HG02763 (cell line): ENCODE data around the gene MCC.
"Not testable (repeated sequence)": the region's sequence is repeated elsewhere in the genome, so short reads cannot be mapped to it uniquely, and the experiment has no call there.

Source experiments
- ATAC-seq: cut with Tn5 transposase; IDR thresholded peaks from one replicate; pipeline ENCODE4 v1.9.1; 2021; ENCODE audit warnings: mild to moderate bottlenecking, moderate library complexity; ENCODE audit not compliant: unreplicated experiment

Gene MCC

DNA sequence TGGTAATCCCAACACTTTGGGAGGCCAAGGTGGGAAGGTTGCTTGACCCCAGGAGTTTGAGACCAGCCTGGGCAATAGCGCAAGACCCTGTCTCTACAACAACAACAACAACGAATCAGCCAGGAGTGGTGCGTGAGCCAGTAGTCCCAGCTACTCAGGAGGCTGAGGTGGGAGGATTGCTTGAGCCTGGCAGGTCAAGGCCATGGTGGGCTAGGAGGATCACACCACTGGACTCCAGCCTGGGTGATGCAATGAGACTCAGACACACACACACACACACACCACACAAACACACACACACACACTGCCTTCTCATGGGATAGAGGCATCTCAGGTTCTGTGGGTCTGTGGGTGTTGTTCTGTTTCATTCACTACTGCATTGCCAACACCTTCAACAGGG lies 396.6 kb downstream of the MCC start:
- no peak for ATAC-seq

DNA sequence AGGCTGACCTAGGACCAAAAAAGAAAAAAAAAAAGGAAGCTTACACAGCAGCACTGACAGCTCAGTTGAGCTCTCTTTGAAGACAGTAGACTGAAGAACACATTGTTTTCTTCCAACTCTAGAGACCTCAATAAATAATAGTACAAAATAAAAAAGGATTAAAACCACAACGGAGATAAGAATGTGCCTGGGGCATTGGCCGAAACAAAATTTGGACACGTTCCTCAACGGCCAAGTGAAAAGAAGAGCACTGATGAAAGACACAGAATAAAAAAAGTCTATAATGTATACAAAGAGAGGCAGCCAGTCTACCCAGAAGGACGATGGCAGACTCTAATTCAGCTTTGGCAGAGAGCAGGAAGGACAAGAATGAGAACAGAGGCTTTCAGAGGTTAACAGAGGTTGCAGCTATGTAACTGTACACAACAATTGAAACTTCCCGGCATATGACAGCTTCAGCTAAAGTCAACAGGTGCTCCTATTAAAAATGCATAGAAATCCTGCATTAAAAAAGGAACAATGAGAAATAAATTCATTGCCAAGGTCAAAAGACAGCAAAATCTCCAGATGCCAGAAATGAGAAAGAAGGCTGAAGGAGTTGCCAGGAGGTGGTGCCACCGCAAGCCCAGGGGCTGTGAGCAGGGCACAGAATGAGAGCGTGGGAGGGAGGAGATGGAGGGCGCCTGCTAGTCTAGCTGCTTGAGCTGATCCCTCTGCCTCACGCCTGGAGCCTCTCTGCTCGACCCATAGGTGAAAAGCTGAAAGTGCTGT lies 397.7 kb downstream of the MCC start:
- ATAC-seq: no peak

DNA sequence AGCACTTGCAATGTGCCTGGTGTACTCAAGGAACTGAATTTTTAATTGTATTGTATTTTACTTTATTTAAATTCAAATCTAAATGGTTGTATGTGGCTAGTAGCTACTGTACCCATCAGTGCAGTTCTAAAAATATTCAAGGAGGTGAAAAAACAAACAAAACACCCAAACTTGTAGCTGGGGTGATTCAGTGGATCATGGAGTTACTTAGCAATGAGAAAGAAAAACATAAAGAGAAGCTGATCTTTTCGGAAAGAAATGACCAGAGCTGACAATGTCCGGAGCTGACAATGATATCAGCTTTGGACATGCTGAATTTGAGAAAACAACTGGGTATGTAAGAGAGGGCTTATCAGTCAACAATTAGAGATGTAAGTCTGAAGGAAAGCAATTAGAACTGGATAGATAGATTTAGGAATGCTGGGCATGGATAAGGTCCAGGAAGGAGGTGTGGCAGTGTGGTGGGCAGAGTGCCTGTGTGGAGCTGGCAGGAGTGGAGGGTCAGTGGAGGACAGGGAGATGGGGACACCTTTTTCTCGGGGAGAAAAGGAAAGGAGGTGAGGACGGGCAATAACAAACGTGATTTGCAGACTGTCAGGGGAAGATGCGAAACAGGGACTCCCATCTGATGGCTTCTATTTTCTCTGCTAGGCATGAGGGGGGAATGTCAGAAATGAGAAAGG lies 398.5 kb downstream of the MCC start:
- ATAC-seq: no peak

DNA sequence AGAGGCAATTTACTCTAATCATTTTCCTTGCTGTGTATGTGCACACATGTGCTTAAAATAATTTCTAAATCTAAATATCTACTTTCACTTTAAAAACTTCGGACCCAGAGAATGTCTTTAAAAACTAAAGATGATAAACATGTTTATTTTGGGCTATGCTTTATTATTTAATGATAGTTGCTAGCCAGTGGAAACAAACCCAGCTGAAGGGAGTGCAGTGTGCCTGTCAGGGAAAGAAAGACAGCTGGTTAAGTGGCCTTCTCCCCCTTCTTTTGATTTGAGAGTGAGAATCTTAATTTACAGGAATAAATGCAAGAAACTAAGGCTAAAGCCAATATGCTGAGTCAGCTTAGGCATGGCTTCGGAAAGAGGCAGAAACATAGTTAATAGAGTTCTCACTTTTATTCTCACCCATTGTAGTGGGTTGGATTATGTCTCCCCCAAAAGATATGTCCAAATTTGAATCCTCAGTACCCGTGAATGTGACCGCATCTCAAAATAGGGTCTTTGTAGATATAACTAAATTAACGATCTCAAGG lies 400.2 kb downstream of the MCC start:
- no peak for ATAC-seq

DNA sequence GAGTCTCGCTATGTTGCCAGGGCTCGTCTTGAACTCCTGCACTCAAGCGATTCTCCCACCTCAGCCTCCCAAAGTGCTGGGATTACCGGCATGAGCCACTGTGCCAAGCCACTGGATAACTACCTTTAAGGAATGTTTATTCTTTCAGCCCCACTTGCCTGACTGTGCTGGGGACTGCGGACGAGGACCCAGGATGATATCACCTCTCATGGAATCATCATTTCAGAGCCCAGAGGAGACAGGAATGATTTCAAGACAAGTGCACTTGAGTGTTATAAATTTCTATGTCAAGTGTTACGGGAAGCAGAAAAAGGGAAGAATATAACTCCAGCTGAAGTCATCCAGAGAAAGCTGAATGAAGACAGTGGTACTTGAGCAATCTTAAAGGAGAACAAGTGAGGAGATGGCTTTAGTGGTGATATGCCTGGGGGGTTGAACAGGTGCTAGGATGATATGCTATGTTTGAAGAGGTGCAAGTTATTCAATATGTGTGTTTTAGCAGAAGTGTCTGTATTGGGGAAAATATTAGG lies 402.3 kb downstream of the MCC start:
- ATAC-seq: no peak

DNA sequence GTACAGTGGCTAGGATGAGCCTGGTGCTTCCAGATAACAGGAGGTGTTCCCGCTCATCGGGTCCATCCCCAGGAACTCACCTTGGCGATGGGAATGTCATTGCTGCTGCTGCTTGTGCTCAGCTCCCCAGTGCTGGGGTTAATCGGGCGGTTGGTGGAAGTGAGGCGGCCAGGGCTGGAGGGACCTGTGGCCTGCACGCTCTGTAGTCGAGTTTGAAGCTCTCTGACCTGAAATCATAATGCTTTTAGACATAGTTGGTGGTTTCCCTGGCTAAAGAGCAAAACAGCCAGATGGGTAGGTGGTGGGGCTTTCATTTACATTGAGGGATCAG lies 403.2 kb downstream of the MCC start:
- no peak for ATAC-seq

DNA sequence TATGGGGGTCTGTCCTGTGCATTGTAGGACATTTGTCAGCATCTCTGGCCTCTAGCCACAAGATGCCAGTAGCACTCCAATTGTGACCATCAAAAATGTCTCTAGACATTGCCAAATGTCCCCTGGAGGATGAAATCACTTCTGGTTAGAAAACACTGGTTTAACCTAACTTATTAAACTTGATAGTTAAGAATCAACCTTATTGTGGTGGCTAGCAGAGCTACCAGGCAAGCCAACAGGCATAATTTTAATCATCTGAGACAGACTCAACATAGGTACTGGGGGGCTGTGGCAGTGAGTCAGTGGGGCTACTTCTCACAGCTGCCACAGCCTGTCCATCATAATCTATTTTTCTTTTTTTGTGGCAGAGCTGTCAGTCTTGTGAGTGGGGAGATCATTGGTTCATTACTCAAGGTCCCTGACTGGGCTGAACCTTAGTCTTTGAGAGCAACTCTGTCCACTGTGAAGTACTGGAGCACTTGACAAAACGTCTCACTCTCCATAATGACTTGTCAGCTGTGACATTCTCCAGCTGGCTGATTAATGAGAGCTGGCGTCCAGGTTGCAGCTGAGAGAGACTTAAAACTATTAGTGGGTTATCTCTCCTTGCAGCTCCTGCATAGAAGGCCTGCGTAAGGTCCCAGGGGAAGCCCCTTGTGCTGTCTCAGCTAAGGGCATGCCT lies 403.7 kb downstream of the MCC start:
- ATAC-seq: no peak

DNA sequence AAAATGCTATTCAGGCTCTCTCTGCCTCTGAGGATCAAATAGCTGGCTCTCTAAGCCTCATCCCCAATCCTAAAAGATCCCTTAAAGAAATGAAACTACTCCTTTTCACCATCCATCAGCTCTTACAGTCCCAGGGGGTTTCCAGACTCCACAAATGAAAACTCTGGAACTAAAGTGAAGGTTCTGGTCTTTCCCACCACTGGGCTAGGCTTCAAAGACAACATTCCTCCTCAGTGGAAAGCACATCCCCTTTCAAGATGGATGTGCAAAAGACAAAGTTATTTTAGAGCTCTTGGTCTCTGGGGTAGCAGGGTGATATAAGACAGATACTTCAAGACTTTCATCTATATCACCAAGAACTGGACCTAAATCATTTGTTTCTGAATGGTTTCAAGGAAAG lies 404.8 kb downstream of the MCC start:
- no peak for ATAC-seq

DNA sequence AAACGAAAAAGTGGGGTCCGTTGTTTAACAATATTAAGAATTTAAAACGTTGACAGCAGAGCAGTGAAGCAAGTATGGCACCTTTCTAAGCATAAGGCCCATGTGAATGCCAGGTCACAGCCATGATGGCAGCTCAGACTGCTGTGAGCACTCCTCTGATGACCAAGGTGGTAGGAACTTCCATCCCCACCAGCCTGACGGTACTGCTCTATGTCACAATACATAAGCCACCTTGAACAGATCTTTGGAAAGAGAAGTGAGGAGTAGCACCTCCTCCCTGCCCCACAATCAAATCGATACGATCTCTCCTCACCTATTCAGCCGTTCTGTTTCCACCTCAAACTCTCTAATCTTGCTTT lies 405.7 kb downstream of the MCC start:
- ATAC-seq: no peak

DNA sequence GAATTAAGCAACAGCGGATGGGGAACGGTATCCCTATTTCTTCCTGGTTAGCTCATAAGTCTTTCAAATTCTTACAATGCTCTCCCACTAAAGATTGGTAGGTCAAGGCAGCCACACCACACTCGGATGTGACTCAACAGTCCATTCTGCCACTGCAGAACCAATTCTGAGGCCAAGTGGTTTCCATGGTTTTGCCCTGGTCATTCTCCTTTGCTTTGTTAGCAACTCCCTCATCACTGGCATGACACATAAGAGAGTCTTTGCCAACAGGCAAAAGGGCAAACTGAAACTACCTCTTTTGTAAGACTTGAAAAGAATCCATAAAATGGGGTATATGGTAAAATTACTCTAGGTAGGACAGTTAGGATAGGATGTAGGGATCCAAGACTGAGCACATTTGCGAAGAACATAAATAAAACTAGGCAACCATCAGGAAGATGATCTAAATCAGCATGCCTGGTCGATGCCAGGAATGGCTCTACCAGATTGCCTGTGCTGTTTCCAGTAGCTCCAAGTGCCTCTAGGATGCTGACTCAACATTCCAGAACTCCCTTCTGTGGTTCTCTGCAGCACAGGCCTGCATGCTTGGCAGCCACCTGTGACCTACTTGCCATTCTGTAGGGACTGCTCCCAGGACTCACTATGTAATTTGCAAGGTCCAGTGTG lies 406.2 kb downstream of the MCC start:
- ATAC-seq: no peak

DNA sequence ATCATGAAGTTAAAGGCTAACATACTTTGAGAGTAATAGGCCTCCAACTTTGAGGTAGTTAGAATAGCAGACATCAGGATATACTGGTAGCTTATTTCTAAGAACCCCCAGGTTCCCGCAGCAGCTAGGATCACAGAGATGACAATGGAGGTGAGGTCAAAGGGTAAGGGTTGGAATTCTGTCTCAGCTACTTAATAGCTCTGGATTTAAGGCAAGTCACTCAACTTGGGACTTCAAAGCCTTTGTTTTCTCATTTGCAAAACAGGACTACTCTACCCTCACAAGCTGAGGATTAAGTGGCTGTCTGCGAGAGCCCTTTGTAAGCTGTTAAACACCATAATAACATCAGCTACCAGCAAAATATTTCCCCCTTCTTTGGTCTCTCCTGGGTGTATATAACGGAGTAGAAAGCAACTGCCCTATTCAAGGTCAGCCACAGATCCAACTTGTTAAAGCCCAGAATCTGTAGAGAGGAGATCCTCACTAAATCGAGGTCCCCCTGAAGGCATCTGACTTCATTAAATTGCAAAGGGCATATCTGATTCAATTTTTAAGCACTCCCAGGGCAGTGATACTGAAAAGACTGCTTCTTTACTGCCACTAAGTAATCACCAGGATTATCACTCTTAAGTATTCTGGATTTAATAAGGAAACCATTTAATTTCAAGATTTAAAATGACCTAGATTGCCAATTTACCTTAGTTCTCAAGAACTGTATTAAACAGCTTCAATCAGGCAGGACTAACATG lies 407.0 kb downstream of the MCC start:
- no peak for ATAC-seq

DNA sequence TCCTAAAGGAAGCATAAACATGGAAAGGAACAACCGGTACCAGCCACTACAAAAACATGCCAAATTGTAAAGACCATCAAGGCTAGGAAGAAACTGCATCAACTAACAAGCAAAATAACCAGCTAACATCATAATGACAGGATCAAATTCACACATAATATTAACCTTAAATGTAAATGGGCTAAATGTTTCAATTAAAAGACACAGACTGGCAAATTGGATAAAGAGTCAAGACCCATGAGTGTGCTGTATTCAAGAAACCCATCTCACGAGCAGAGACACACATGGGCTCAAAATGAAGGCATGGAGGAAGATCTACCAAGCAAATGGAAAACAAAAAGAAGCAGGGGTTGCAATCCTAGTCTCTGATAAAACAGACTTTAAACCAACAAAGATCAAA lies 411.6 kb downstream of the MCC start:
- not testable (repeated sequence) for ATAC-seq

DNA sequence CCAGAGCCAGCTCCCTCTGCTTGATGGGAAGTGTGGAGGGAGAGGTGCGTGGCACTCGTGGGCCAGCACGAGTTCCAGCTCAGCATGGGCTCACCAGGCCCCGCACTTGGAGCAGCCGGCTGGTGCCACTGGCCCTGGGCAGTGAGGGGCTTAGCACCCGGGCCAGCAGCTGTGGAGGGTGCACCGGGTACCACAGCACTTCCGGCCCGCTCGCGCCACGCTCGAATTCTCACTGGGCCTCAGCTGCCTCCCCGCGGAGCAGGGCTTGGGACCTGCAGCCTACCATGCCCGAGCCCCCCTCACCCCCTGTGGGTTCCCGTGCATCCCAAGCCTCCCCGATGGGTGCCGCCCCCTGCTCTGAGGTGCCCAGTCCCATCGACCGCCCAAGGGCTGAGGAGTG lies 413.2 kb downstream of the MCC start:
- no peak for ATAC-seq

DNA sequence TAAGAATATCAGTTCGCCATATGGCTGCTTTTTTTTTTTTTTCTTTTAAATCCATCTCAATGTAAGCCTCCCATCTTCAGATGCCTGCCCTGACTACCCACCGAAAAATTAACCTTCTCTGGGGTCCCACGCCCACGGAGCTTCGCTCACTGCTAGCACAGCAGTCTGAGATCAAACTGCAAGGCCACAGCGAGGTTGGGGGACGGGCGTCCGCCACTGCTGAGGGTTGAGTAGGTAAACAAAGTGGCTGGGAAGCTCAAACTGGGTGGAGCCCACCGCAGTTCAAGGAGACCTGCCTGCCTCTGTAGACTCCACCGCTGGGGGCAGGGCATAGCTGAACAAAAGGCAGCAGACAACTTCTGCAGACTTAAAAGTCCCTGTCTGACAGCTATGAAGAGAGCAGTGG lies 414.6 kb downstream of the MCC start:
- not testable (repeated sequence) for ATAC-seq

DNA sequence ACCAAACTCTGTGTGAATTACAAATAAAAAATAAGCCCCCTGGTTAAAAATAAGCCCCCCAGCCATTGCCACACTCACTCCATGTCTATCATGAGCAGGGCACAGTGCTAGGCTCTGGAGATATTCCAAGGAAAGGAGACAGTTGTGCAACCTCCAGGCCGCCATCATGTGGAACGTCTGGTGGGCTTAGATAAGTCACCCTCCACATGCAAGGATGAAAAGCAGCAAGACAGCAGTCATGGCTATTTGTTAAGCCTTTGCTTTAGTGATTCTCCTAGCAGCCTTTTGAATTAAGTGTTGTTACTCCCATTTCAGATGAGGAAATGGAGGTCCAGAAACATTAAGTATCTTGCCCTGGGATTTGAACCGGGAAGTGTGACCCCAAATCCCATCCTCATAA lies 416.9 kb downstream of the MCC start:
- no peak for ATAC-seq

DNA sequence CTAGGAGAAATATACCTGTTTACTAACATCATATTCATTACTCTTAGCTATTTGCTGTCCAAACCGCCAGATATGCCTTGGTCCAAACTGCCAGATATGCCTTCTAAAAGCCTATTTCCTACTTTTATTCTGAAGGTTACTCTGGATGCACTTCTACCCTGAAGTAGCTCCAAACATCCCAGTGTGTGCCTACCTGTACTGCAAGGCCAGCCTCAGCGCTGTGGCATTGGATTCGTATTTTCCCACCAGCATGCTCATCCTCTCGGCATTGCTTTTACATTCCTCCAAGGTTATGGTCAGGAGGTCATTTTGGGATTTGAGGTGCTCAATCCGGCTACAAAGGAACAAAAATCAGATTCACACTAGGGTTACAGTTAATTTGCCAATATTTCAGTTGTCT lies 417.4 kb downstream of the MCC start:
- no peak for ATAC-seq

DNA sequence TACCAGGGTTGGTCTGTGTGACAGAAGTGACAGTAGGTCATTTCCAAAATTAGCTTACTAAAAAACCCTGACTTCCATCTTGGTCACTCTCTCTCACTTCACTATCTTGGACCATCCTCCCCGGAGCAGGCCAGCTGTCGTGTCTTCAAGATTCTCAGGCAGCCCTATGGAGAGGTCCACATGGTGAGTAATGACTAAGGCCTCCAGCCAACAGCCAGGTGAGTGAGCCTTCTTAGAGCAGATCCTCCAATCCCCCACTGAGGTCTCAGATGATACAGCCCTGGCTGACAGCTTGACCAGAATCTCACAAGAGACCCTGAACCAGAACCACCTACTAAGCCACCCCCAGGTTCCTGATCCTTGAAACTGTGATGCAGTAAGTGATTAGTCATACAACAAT lies 419.7 kb downstream of the MCC start:
- ATAC-seq: no peak

DNA sequence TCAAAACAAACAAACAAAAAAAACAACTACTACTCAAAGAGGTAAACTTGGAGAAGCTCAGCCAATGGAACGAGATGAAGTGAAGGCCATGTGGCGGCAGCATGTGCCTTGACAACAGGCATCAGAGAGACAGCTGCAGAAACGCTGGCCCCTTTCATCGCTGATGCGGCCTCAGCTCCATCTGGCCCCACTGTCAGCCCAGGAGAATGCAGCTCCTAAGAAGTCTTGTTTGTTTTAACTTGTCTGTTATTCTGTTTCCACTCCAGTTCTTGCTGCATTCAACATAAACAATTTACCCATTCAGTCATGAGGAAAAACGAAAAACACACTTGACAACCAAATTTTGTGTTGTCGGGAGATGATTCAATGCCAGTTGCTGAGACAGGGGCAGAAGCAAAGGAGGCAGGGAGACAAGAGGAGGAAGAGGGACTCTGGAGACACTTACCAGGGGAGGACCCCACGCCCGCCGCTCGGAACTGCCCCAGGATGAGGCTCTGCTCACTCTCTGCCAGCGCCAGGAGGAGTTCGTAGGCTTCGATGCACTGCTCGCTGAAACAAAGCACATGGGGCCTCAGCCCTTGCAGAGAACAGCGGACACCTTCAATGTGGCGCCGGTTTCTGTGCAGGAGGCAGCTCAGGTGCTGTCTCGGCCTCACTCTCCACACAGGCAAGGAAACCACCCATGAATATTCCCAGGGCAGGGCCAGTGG lies 420.5 kb downstream of the MCC start:
- no peak for ATAC-seq

DNA sequence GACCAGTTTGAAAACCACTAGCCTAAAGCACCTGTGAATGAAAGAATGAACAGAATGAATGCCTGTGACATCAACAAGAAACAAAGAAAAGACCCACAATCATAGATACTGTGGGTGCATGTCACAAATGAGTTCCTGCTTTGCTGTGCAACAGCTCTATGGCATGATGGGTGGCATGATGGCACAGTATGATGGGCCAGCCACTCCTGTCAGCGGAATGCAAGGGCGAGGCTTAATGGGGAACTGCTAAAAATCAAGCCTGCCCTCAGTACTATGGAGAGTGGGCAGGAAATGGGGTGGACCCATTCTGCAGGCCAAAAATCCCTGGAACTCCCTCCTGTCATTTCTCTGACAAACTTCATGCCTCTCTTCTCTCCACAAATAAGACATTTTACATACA lies 422.6 kb downstream of the MCC start:
- ATAC-seq: no peak

DNA sequence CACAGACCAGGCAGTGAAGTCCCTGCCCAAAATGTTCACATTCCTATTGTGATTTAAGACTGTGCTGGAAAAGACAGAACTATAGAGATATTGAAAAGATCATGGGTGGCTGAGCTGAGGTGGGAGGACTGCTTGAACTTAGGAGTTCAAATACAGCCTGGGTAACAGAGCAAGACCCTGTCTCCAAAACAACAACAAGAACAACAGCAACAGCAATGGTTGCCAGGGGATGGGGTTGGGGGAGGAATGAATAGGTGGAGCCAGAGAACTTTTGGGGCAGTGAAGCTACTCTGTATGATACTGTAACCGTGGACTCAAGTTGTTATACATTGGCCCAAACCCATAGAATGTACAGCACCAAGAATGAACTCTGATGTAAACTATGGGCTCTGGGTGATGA lies 423.4 kb downstream of the MCC start:
- no peak for ATAC-seq
